Aorta (tissue), 5 donors: ENCODE data around the gene ASCC1. TPM values are rescaled to one million over a fixed set of nuclear protein-coding genes. Genes with fewer than 3 reads are reported as not detected.

ENCODE experiments used
- ATAC-seq: fragments of 200-7000 bp; cut with Tn5 transposase; one replicate; pipeline ENCODE4 v1.9.1; 2022; ENCODE audit warnings: moderate library complexity; ENCODE audit not compliant: low FRiP score
- DNase-seq, 2 donors: peaks; one replicate each; pipeline ENCODE4 v3.0.0-alpha.2; 2020
- H3K27ac ChIP-seq, 2 donors: one replicate each; pipeline ENCODE4 v1.5.1; 2013; ENCODE audit warnings: low read length in 2 of 2, mild to moderate bottlenecking in 2 of 2, moderate library complexity in 2 of 2, control low read depth in 1 of 2, inconsistent platforms in 1 of 2, low read depth in 1 of 2
- H3K27me3 ChIP-seq, 2 donors: one replicate each; pipeline ENCODE4 v1.6.1; 2013; ENCODE audit warnings: control low read depth in 1 of 2, low read length in 1 of 2, mild to moderate bottlenecking in 1 of 2, moderate library complexity in 1 of 2; ENCODE audit not compliant: insufficient read depth in 2 of 2, control insufficient read depth in 1 of 2
- H3K36me3 ChIP-seq, 2 donors: one replicate each; pipeline ENCODE4 v1.6.1; 2013; ENCODE audit warnings: control low read depth in 1 of 2, low read length in 1 of 2, mild to moderate bottlenecking in 1 of 2; ENCODE audit not compliant: insufficient read depth in 2 of 2, control insufficient read depth in 1 of 2
- H3K4me1 ChIP-seq, 2 donors: one replicate each; pipeline ENCODE4 v1.6.1; 2013; ENCODE audit warnings: low read length in 2 of 2, control low read depth in 1 of 2, mild to moderate bottlenecking in 1 of 2, moderate library complexity in 1 of 2; ENCODE audit not compliant: insufficient read depth in 2 of 2, control insufficient read depth in 1 of 2
- H3K4me3 ChIP-seq, 2 donors: one replicate each; pipeline ENCODE4 v1.5.1; 2013; ENCODE audit warnings: low read length in 2 of 2, control low read depth in 1 of 2, mild to moderate bottlenecking in 1 of 2
- H3K9me3 ChIP-seq: one replicate; pipeline ENCODE4 v1.6.1; 2013; ENCODE audit warnings: mild to moderate bottlenecking, low read length; ENCODE audit not compliant: control insufficient read depth
- WGBS, 2 donors: extraction: QIAGEN DNeasy Blood & Tissue Kit; methylation state at CpG; one replicate each; pipeline ENCODE4 v1.1.7; 2013; 5-methylcytosine and 5-hydroxymethylcytosine counted together
- intact Hi-C, 2 donors: fragments of 100-400 bp; cut with DNase I; formaldehyde crosslinking; loops; one replicate each; pipeline versions ENCODE4 v1.14.2 to v1.15.0; 2022
- polyA plus RNA-seq, 2 donors: library from polyadenylated mRNA; stranded (reverse); fragments of 200-250 nt; gene quantifications; one replicate each; pipeline ENCODE4 v1.2.3, GENCODE V29; 2013
- total RNA-seq, 2 donors: library from RNA; stranded (reverse); fragmentation: NEBNext Ultra II Directional; extraction: Animal tissue kit (Norgen Biotek cat#: 25700); gene quantifications; one replicate each; pipeline ENCODE4 v1.2.1, GENCODE V29; 2021
- donor health status: healthy with polysubstance abuse.
- donor health status: Bipolar disorder and iron deficiency.
- donor health status: DM: no; HTN: no; CAD: no.
- donor health status: DM: no; HTN: no; CAD: no.
- donor health status: DM: yes; HTN: yes; CAD: no.

The ASCC1 gene
- total and polyA plus RNA-seq, 4 donors = 19.7 to 32.3 (median 22.8) TPM

DNA sequence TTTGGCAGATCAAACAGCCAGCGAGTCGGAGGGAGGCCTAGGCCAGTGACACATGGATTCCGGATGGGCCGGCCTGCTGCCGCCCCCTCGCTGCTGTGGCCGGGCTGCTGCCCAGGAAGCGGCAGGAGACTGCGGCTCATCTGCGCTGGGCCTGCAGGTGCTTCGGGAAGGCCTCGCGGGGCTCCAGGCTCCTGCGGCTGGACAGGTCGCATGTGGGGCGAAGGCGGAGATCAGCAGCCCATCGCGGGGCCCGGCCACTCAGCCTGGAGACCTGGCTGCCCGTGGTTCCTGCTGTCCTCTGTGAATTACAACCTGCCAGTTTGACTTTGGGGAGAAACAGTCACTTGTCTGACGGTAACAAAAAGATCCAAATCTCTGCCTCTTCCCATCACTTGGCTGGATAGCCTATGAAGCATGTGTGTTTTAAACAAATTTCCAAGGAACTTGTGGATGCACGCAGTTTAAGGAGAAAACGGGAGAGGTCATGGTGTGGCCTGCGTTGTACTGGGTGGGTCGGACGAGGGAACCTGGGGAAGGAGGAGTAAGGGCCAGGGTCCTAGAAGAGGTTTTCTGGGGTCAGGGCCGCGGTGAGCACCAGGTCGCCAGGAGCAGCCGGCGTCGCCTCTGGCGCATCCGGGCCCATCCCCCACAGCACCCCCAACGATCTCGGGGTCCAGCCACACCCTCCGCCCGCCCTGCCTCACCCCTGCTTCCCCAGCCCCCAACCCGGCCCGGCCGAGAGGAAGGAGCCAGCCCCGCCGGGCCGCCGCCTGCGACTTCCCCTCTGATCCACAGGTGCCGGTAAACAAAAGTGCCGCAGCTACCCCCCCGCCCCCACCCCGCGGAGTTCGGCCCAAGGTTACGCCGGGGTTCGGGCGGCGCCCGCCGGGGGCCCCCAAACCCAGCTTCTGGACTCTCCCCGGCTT lies 129.3 kb downstream of the ASCC1 start:
- no peak for DNase-seq
- H3K4me3 ChIP-seq = no peak overlapping the region
- no peak overlapping the region for H3K27ac ChIP-seq
- H3K9me3 ChIP-seq = no peaks in the 10 kb centered on the region
- no peaks in the 10 kb centered on the region for H3K4me1 ChIP-seq
- no peaks in the 10 kb centered on the region for H3K36me3 ChIP-seq
- no peaks in the 10 kb centered on the region for H3K27me3 ChIP-seq
- intact Hi-C loops = no loop called here
- ATAC-seq = peak; percentile 13
- WGBS, 2 donors = 68 to 69% methylated on average over 61 of the region's 61 CpGs

DNA sequence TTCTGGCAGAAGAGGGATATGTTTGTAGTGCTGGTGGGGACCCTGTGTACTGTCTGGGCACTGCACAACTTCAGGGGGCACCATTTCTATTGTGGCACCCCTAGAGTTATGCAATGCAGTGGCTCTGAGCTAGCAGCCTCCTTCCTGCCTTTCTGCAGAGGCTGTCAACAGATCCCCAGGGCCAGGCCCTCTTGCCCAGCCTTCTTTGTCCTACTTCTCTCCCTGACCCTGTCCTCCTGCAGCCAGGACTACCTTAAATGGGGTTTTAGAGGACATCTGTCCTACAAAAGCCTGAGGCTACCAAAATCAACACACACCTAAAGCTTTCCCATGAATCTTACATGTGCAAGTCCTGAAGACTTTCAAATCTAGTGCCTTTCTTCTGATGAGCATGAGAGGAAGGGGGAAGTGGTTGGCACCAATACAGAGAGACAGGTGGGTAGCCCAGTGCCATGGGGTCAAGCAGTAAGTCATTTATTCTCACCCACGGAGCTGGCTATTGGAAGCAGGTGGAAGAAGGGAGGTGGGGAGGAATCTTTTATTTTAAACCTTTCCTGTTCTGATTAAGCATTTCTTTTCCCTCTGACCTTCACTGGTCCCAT lies 130.1 kb downstream of the ASCC1 start:
- H3K9me3 ChIP-seq = no peaks in the 10 kb centered on the region
- no peak for ATAC-seq
- 95 to 100% methylated on average over 1 of the region's 1 CpG for WGBS, 2 donors
- DNase-seq = no peak
- H3K27ac ChIP-seq = no peak overlapping the region
- H3K27me3 ChIP-seq = no peaks in the 10 kb centered on the region
- no peaks in the 10 kb centered on the region for H3K36me3 ChIP-seq
- no peak overlapping the region for H3K4me3 ChIP-seq
- intact Hi-C loops = no loop called here
- H3K4me1 ChIP-seq = no peaks in the 10 kb centered on the region

DNA sequence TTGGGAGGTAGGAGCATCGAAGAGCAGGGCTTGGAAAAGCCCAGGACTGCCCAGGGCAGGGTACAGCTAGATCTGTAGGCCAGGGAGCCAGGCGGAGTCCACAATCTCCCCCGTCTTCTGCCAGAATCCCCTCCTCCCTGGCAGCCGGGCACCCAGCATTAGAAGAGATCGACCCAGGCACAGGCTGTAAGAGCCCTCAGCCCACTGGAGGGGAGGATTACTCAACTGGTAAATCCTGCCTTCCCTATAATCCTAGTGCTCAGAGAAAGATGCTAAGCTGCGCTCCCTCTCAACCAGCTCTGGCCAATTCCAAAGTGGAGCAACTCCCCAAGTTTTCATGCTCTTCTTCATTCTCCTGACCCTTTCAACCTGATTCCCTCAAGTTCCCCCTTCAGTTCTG lies 130.9 kb downstream of the ASCC1 start:
- Histone ChIP-seq H3K27ac (no peak overlapping the region), H3K27me3 (no peaks in the 10 kb centered on the region), H3K36me3 (no peaks in the 10 kb centered on the region), H3K4me3 (no peak overlapping the region), H3K4me1 (no peaks in the 10 kb centered on the region), H3K9me3 (no peaks in the 10 kb centered on the region)
- DNase-seq (no peak), ATAC-seq (no peak)
- intact Hi-C loops = no loop called here
- WGBS, 2 donors = 95 to 98% methylated on average over 6 of the region's 6 CpGs

DNA sequence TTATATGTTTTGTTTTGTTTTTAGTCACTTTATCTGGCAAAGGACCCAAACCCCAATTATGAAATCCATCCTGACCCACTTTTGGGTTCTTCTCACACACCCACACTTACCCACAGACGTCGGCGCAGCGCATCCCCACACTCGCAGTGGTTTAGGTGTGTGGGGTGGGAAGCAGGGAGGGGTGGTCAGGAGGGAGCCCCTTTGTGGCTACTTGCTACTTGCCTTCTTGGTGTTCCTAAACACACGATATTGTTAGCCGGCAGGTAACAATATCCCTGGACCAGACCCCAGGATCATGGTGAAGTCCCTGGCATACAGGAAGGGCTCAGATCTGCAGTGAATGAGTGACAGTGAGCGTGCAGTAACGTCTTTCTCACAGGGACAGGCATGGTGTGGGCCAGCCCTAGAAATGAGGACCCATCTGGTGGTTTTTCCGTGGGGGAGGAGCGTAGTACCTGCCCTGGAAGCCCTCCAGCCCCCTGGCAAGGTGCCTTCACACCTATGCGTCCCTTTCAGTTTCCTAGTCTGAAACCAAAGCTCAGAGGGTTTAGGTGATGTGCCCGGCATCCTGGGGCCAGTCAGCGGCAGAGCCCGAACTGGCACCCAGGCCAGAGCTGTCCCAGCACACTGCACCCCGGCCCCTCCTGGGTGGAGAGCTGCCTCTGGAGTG lies 132.2 kb downstream of the ASCC1 start:
- ATAC-seq (no peak), DNase-seq (no peak)
- Histone ChIP-seq H3K4me3 (no peak overlapping the region), H3K36me3 (no peaks in the 10 kb centered on the region), H3K27me3 (no peaks in the 10 kb centered on the region), H3K4me1 (no peaks in the 10 kb centered on the region), H3K27ac (no peak overlapping the region), H3K9me3 (no peaks in the 10 kb centered on the region)
- intact Hi-C loops = no loop called here
- whole genome bisulfite sequencing, 2 donors = 96% methylated on average over 16 of the region's 16 CpGs

DNA sequence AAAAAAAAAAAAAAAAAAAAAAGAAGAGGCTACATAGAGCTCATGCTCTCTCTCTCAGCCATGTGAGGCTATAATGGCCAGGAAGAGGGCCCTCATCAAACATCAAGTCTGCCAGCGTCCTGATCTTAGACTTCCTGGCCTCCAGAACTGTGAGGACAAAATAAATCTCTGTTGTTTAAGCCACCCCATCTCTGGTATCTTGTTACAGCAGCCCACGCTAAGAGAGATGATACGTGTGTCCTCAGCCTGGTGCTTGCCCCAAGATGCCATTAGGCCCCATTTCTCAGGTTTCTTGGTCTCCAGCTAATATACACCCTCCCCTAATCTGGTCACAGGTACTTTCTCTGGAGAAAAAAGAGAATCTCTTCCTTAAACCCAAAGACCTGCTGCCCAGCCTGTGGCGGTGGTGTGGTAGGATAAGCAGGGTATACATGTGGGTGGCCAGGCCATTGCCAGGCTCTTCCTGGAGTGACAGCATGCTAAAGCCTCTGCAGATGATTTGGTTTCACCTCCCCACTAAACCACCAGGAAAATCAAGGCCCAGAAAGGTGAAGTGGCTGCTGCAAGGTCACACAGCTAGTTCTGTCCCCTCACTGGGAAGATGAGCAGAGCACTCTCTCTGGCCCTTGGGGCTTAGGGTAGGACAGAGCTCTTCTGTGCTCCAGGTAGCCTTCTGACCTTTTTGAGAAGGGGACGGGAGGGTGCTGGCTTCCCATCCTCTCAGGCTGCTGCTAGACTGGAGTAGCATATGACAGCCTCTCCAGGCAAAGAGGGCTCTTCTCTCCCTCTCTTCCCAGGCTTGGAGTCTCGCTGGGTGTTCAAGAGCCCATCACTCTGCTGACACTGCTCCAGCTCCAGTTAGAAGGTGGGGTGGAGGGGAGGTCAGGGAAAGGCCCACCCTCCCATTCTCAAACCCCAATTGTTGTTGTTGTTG lies 133.0 kb downstream of the ASCC1 start:
- H3K4me1 ChIP-seq = no peaks in the 10 kb centered on the region
- intact Hi-C loops = no loop called here
- DNase-seq = no peak
- H3K27ac ChIP-seq = no peak overlapping the region
- H3K9me3 ChIP-seq = no peaks in the 10 kb centered on the region
- no peak overlapping the region for H3K4me3 ChIP-seq
- ATAC-seq = no peak
- H3K36me3 ChIP-seq = no peaks in the 10 kb centered on the region
- WGBS, 2 donors = 95 to 96% methylated on average over 6 of the region's 6 CpGs
- no peaks in the 10 kb centered on the region for H3K27me3 ChIP-seq

DNA sequence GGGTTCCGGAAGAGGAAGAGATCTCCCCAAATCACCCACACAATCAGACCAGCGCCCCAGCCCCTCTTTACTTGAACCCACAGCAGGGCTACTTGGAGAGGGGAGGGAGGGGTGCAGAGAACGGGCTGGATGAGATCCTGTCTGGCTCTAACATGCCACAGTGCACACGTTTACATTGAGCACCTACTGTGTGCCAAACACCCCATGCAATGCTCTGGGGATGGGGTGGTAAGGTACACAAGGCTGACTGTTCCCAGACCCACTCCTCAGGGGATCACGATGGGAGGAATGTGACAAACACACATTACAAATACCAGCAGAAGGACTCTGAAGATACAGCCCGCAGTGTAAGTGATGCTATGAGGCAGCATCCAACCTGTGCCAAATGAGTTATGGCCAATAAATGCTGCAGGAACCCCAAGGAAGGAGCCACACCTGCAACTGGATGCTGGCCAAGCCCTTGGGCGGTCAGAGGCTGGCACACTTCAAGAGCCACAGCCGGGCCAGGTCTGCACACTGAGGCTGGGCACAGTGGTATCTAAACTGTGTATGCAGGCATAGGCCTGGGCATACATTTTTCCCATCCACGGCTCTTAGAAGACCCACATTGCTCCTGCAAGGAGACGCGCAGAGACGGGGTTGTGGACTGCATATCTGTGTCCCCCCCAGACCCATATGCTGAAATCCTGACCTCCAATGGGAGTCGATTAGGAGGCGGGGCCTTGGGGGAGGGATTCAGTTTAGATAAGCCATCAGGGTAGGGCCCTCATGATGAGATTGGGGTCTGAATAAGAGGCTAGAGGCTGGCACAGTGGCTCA lies 134.1 kb downstream of the ASCC1 start:
- Histone ChIP-seq H3K27me3 (no peaks in the 10 kb centered on the region), H3K4me1 (no peaks in the 10 kb centered on the region), H3K4me3 (no peak overlapping the region), H3K27ac (no peak overlapping the region), H3K36me3 (no peaks in the 10 kb centered on the region), H3K9me3 (no peaks in the 10 kb centered on the region)
- WGBS, 2 donors = 86 to 87% methylated on average over 14 of the region's 14 CpGs
- ATAC-seq (no peak), DNase-seq (no peak)
- intact Hi-C loops = no loop called here

DNA sequence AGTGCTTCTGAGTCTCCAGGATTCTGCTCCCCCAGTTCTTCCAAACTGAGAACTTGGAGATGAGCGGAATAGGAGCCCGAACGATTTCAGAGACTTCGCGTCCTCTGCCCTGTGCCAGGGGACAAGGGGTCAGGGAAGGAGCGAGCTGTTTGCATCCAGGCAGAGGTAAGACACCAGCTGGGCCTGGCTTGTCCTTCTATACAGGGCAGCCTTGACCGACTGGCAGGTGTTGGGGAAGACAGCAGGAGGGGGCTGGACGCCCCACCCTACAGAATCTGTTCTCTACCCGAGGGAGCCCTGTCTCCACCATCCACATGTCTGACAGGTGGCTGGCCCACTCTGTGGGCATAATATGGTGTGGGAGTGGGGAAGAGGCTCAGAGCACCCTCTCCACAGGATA lies 134.9 kb downstream of the ASCC1 start:
- WGBS, 2 donors = 93 to 96% methylated on average over 9 of the region's 9 CpGs
- intact Hi-C loops = no loop called here
- DNase-seq (no peak), ATAC-seq (no peak)
- H3K4me3 ChIP-seq = no peak overlapping the region
- H3K4me1 ChIP-seq = no peaks in the 10 kb centered on the region
- no peaks in the 10 kb centered on the region for H3K27me3 ChIP-seq
- H3K36me3 ChIP-seq = no peaks in the 10 kb centered on the region
- H3K27ac ChIP-seq = no peak overlapping the region
- H3K9me3 ChIP-seq = no peaks in the 10 kb centered on the region
